GM12878 (cell line): Measurements from ENCODE around the gene RAB36. TPM values are rescaled to one million over a fixed set of nuclear protein-coding genes. Genes with fewer than 3 reads are reported as not detected.

ENCODE experiments used
- ATAC-seq: fragments of 200-7000 bp; cut with Tn5 transposase; 3 replicates; pipeline ENCODE4 v1.9.1; 2020; ENCODE audit warnings: mild to moderate bottlenecking, moderate library complexity
- BruUV-seq: library from RNA; stranded (reverse); fragments of 400-500 nt; replicated peaks from 2 replicates; lab custom pipeline; 2021; lab: Mats Ljungman, UMichigan
- CTCF ChIA-PET: fragments of 300-600 bp; sonication (Branson Sonifier 250); formaldehyde crosslinking; extraction: SDS; loops from one replicate; lab custom pipeline; 2021; ENCODE audit warnings: inconsistent platforms; lab: Yijun Ruan, JAX
- POLR2A ChIA-PET: fragments of 350-600 bp; formaldehyde crosslinking; extraction: SDS; loops from one replicate; lab custom pipeline; 2021; ENCODE audit warnings: inconsistent platforms; lab: Charles Lee
- RAD21 ChIA-PET: fragments of 300-600 bp; sonication (Branson Sonifier 250); formaldehyde crosslinking; loops from one replicate; lab custom pipeline; 2023; ENCODE audit warnings: antibody characterized with exemption; ENCODE audit not compliant: unreplicated experiment; lab: Charles Lee
- SMC1A ChIA-PET: fragments of 300-600 bp; sonication (Branson Sonifier 250); formaldehyde crosslinking; loops from one replicate; lab custom pipeline; 2023; ENCODE audit not compliant: unreplicated experiment, uncharacterized antibody; lab: Charles Lee
- DNase-seq: peaks from one replicate; pipeline ENCODE4 v3.0.0-alpha.2; 2011; ENCODE audit warnings: low read depth, low spot score
- FAIRE-seq: peaks from 3 replicates; lab custom pipeline; 2011; peaks lifted over from hg19 to GRCh38; lab: Jason Lieb, UNC
- H2AFZ ChIP-seq: 2 replicates; pipeline ENCODE4 v1.6.0; 2011; ENCODE audit warnings: low read depth, low read length, control low read depth; ENCODE audit not compliant: control insufficient read depth
- H3K27ac ChIP-seq: 2 replicates; pipeline ENCODE4 v1.5.1; 2011; ENCODE audit warnings: control low read depth; ENCODE audit not compliant: control insufficient read depth, insufficient read depth
- H3K27me3 ChIP-seq, 2 experiments: replicated peaks in 1 of 2; 2 replicates each; pipeline versions ENCODE4 v1.6.0 to v1.6.1; 2011; ENCODE audit warnings: low read length in 1 of 2; ENCODE audit not compliant: control insufficient read depth in 2 of 2, insufficient read depth in 2 of 2
- H3K36me3 ChIP-seq, 2 experiments: 2 replicates each; pipeline ENCODE4 v1.5.1; 2011; ENCODE audit warnings: low read length in 1 of 2; ENCODE audit not compliant: control insufficient read depth in 2 of 2, insufficient read depth in 2 of 2
- H3K4me1 ChIP-seq: 2 replicates; pipeline ENCODE4 v1.6.1; 2011; ENCODE audit warnings: mild to moderate bottlenecking, low read length, moderate library complexity, mixed read lengths; ENCODE audit not compliant: control insufficient read depth, insufficient read depth
- H3K4me2 ChIP-seq: 2 replicates; pipeline ENCODE4 v1.6.0; 2011; ENCODE audit warnings: control low read depth; ENCODE audit not compliant: control insufficient read depth, insufficient read depth
- H3K4me3 ChIP-seq: fragments of 200-600 bp; sonication (generic); 2 replicates; pipeline ENCODE4 v1.5.1; 2016
- H3K79me2 ChIP-seq: 2 replicates; pipeline ENCODE4 v1.6.0; 2011; ENCODE audit warnings: low read length; ENCODE audit not compliant: control insufficient read depth, insufficient read depth
- H3K9ac ChIP-seq: 2 replicates; pipeline ENCODE4 v1.8.0; 2011; ENCODE audit warnings: low read length, control low read depth, mixed read lengths; ENCODE audit not compliant: control insufficient read depth, insufficient read depth
- H3K9me3 ChIP-seq: replicated peaks from 3 replicates; pipeline ENCODE4 v1.5.1; 2011; ENCODE audit warnings: mild to moderate bottlenecking, low read length; ENCODE audit not compliant: control insufficient read depth, insufficient read depth
- H4K20me1 ChIP-seq: 2 replicates; pipeline ENCODE4 v1.6.0; 2011; ENCODE audit not compliant: control insufficient read depth, insufficient read depth
- POLR2AphosphoS2 ChIP-seq: IDR thresholded peaks from 2 replicates; pipeline ENCODE4 v1.6.1; 2011; ENCODE audit warnings: low read depth, mild to moderate bottlenecking, low read length, improper control_type of control experiment, moderate library complexity
- RAD21 ChIP-seq: IDR thresholded peaks from 2 replicates; pipeline ENCODE4 v1.6.1; 2011; ENCODE audit warnings: mild to moderate bottlenecking, low read depth, low read length, moderate library complexity; ENCODE audit not compliant: insufficient read depth
- SRF ChIP-seq, 2 experiments: IDR thresholded peaks; 2 replicates each; pipeline ENCODE4 v1.6.1; 2011; ENCODE audit warnings: low read depth in 2 of 2, low read length in 2 of 2, mild to moderate bottlenecking in 1 of 2, moderate library complexity in 1 of 2
- WGBS: methylation state at CpG from one replicate; pipeline ENCODE4 v1.1.6; 2016; ENCODE audit warnings: low lambda C conversion rate; ENCODE audit not compliant: insufficient replicate concordance, insufficient coverage; ENCODE audit errors: missing lambda C conversion rate; 5-methylcytosine and 5-hydroxymethylcytosine counted together
- in situ Hi-C: fragments of 300-500 bp; cut with MboI; formaldehyde crosslinking; loops from 9 replicates; pipeline ENCODE4 v1.14.3; 2018; ENCODE audit warnings: mixed read lengths
- intact Hi-C: fragments of 100-400 bp; cut with micrococcal nuclease; formaldehyde crosslinking; loops from one replicate; pipeline ENCODE4 v1.14.2; 2022; ENCODE audit not compliant: unreplicated experiment
- polyA plus RNA-seq, 11 experiments: library from polyadenylated mRNA; depleted of rRNA in 4 of 11; unstranded in 6 of 11; stranded (reverse) in 5 of 11; fragments of >200 nt; fragmentation: Nextera tagmentation in 4 of 11; fragmentation: Illumina TruSeq in 1 of 11; extraction: Ambion mirVana in 4 of 11; extraction: Trizol in 1 of 11; gene quantifications; 1 replicate in 1 of 11; 2 replicates in 10 of 11; pipeline versions ENCODE4 v1.2.1 to v1.2.3, GENCODE V29; 2011 to 2016; ENCODE audit warnings: inconsistent platforms in 2 of 11, missing spikeins in 2 of 11, low read depth in 1 of 11
- total RNA-seq, 4 experiments: library from RNA; depleted of rRNA in 3 of 4; stranded (reverse); fragments of >200 nt in 3 of 4; fragmentation: Illumina TruSeq in 1 of 4; extraction: Trizol in 1 of 4; gene quantifications; 2 replicates each; pipeline versions ENCODE4 v1.2.1 to v1.2.3, GENCODE V29; 2013 to 2021
- TF ChIP-seq, protein P1 (sequence below): fragments of 450-650 bp; IDR thresholded peaks from 2 replicates; pipeline ENCODE4 v1.6.1; 2016; ENCODE audit warnings: mild to moderate bottlenecking, moderate library complexity, borderline replicate concordance
- TF ChIP-seq, protein P2 (sequence below): IDR thresholded peaks from 2 replicates; pipeline ENCODE4 v1.6.1; 2012; ENCODE audit warnings: low read depth, low read length, improper control_type of control experiment

The RAB36 gene
- total and polyA plus RNA-seq, 10 of the 15 experiments (the other 5 are each of a cell fraction or from before 2014, with no cell fraction given), result 0.31 to 2.7 (median 1.1) TPM

DNA sequence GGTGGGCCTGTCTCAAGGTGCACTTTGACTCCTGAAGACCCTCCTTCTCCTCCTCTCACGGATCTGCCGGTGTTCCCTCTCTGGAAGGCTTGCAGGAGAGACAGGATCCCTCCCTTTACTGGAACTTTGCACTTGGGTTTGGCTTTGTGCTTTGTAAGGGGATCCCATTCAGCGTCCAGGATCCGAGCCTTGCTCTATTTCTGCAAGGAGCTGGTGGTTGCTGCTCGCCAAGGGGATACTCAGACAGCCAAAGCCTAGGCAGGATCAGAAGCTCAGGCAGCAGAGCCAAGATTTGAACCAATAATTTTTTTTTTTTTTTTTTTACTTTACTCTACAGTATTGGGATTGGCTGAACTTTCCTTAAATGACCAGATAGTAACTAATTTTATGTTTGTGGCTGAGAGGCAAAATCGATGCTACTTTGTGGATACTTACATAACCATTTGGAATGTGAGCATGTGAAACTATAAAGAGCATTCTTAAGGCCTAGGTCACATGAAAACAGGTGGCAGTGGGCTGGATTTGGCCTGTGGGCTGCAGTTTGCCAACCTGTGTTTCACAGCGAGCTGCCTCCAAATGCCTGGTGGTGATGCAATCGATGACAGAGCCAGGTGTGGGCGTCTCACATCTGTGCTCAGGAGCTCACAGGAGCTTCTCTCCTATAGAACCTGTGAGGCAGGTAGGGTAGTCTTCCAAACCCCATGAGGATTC lies 60.2 kb downstream of the RAB36 start:
- H4K20me1 ChIP-seq, result peaks cover 3% of the 10 kb centered on the region; the same call in 1 of the 2 replicates
- TF ChIP-seq, protein P1, sequence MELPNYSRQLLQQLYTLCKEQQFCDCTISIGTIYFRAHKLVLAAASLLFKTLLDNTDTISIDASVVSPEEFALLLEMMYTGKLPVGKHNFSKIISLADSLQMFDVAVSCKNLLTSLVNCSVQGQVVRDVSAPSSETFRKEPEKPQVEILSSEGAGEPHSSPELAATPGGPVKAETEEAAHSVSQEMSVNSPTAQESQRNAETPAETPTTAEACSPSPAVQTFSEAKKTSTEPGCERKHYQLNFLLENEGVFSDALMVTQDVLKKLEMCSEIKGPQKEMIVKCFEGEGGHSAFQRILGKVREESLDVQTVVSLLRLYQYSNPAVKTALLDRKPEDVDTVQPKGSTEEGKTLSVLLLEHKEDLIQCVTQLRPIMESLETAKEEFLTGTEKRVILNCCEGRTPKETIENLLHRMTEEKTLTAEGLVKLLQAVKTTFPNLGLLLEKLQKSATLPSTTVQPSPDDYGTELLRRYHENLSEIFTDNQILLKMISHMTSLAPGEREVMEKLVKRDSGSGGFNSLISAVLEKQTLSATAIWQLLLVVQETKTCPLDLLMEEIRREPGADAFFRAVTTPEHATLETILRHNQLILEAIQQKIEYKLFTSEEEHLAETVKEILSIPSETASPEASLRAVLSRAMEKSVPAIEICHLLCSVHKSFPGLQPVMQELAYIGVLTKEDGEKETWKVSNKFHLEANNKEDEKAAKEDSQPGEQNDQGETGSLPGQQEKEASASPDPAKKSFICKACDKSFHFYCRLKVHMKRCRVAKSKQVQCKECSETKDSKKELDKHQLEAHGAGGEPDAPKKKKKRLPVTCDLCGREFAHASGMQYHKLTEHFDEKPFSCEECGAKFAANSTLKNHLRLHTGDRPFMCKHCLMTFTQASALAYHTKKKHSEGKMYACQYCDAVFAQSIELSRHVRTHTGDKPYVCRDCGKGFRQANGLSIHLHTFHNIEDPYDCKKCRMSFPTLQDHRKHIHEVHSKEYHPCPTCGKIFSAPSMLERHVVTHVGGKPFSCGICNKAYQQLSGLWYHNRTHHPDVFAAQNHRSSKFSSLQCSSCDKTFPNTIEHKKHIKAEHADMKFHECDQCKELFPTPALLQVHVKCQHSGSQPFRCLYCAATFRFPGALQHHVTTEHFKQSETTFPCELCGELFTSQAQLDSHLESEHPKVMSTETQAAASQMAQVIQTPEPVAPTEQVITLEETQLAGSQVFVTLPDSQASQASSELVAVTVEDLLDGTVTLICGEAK, result no peak
- no peak for TF ChIP-seq SRF (IDR thresholded peaks at IDR 0.05; ENCODE audit: low read depth in 2 of 2, low read length in 2 of 2)
- TF ChIP-seq RAD21, result no peak
- TF ChIP-seq, protein P2, sequence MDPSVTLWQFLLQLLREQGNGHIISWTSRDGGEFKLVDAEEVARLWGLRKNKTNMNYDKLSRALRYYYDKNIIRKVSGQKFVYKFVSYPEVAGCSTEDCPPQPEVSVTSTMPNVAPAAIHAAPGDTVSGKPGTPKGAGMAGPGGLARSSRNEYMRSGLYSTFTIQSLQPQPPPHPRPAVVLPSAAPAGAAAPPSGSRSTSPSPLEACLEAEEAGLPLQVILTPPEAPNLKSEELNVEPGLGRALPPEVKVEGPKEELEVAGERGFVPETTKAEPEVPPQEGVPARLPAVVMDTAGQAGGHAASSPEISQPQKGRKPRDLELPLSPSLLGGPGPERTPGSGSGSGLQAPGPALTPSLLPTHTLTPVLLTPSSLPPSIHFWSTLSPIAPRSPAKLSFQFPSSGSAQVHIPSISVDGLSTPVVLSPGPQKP, result no peak
- TF ChIP-seq POLR2AphosphoS2, result no peak
- TF ChIP-seq, all 136 proteins: peak for 0
- H3K9me3 ChIP-seq, result no peaks in the 10 kb centered on the region
- no peaks in the 10 kb centered on the region; the same call in none of the 2 replicates for H3K79me2 ChIP-seq
- POLR2A ChIA-PET, result no interaction called here
- H3K4me3 ChIP-seq, result no peak overlapping the region
- 94% methylated on average over 9 of the region's 9 CpGs for WGBS
- no peak overlapping the region for H3K27ac ChIP-seq
- CTCF ChIA-PET, result interaction anchor here (0.9 to 1.1 kb wide), 4 partner anchors 15 to 247 kb away, joined by 3 to 4 read pairs (median 4); no protein-coding TSS in a partner anchor
- ATAC-seq, result no peak
- BruUV-seq, result no TSS peak
- RAD21 ChIA-PET, result no interaction called here
- H3K36me3 ChIP-seq, result peaks cover 3 to 12% of the 10 kb centered on the region in 2 experiments; a peak in 3 of 4 replicates
- DNase-seq, result no peak
- peaks cover 4% of the 10 kb centered on the region for H3K4me1 ChIP-seq
- in situ Hi-C loops, result no loop called here
- H3K4me2 ChIP-seq, result no peak overlapping the region
- H2AFZ ChIP-seq, result no peak overlapping the region
- no peaks in the 10 kb centered on the region for H3K27me3 ChIP-seq
- intact Hi-C loops, result no loop called here
- no peak overlapping the region for H3K9ac ChIP-seq
- FAIRE-seq, result no peak
- SMC1A ChIA-PET, result interaction anchor here (1.3 kb wide), 1 partner anchor 21 kb away, joined by 3 read pairs; no protein-coding TSS in a partner anchor
